HG03175 (cell line): ENCODE data around the gene CCDC178.

Source experiments
- ATAC-seq: cut with Tn5 transposase; IDR thresholded peaks from one replicate; pipeline ENCODE4 v1.9.1; 2021; ENCODE audit warnings: mild to moderate bottlenecking, moderate library complexity; ENCODE audit not compliant: unreplicated experiment

CCDC178 gene

DNA sequence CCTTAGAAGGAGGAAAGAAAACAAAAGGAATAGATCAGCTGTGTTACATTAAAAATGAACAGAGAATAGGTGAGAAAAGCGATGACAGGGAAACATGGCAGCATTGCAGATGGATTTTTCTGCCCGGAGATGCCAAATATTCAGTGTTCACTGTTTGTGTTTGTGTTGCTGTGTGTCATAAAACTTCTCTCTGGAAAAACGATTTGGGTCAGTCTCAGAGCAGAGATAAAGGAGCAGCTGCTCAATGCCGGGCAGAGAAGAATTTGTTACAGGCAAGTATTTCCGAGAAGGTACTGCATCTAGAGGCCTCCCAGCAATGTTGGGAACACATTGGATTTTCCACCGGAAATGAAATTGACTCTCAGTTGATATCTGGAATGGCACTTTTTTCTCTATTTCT, 511.3 kb downstream of the CCDC178 start:
- no peak for ATAC-seq

DNA sequence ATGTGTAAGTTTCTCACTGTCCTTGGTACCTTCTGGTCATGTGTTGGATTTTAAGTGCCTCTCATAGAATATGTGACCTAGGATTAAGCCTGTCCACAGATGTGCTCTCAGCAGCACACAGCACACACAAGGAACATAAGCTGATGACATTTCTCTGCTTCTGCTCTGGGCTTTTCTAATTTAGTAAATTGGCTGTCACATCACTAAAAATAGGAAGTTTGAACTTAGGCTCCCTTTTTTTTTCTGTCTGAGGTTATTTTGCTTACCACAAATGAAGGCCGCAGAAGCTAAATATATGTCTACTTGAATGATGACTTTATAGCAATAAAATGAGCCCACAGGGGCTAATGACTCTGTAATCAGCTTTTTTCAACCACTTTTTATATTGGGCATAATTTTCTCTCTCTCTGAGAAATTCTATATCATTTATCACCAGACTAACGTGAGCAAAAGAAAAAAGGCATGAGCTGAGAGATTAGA, 517.5 kb downstream of the CCDC178 start:
- no peak for ATAC-seq

DNA sequence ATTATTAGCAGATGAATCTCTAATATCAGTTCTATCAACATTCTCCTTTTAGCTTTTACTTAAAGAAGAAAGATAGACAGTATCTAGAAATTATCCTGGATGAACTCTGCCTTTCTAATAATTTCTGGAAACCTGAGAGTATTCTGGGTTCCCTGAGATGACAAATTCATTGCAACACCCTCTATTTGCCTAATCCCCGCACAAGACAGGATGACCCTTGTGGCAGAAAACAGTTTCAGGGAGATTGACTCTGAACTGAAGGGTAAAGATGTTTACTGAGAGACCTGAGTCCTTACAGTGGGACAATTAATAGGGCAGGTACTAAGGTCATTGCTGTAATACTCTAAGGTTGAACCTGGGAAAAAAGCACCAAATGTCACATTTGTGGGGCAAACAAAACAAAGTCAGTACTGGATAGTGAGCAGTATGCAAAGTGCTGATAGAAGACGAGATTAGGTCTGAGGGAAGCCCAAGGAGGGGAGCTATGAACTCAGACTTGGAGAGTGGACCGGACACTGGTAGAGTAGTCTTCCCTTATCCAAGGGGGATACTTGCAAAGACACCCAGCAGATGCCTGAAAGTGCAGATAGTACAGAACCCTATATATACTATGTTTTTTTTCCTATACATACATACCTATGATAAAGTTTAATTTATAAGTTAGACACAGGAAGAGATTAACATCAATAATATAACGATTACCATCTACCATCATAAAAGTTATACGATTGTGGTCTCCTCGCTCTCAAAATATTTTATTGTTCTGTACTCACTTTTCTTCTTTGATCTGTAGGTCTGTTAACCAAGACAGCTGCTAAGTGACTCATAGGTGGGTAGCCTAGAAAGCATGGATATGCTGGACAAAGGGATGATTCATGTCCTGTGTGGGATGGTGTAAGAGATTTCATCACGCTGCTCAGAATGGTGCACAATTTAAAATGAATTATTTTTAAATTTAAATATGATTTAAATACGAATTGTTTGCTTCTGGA, 519.4 kb downstream of the CCDC178 start:
- ATAC-seq = no peak

DNA sequence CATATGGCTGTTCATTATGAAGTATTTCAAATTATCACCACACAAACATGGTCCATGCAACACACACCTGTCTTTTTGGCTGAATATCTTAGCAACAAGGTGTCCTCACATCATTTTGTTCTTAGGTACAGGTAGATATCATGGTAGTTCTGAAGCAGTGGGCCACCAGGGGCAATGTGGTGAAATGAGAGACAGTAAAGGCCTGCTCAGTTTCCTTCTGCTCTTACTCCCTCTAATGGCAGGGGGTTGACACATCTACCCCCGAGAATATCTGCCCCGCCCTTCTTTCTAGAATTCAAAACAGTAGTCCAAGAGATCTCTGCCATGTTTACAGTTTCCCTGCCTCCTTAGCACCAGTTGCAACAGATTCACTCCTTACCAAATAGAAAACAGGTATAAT, 520.7 kb downstream of the CCDC178 start:
- ATAC-seq = peak; percentile 97

DNA sequence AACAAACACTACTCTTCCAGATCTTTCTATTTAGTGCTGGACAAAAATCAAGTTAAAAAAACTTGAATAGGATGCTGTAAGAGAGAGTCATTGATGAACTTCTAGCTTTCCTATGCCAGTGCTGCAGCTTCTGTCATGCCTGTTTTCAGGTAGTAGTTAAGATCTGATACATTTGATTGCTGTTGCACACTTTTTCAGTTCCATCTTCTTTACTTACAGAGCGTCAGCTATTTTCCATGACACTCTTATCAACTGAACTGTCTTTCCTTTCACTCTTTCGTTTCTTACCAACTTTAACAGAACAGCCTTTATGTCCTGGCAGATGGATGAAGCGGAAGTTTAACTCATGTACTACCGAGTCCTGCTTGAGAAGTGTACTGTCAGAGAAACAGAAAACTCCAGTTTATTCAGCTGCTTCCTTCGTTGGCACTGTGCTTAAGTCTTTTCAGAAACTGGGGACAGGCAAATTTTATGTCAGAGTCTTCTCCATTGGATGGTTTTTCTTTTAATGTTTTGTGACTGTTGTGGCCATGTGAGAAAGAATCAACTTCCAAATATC, 521.8 kb downstream of the CCDC178 start:
- ATAC-seq = no peak

DNA sequence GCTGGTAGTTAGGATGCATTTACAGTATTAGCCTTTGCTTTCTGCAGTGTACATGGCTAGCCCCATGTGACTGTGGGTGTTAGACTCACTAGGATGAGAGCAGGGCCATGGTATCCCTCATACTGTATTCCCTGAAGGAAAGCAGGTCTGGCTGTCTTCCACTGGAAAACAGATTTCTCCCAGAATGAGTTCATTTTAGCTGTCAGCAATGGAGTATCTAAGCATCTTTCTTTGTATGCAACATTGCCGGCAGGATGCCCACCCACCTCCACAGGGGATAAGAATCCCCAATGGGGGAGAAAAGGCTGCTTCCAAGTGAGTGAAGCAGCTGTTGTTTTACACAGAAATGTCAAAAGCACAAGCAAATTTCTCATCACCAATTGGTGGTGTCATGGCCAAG, 525.0 kb downstream of the CCDC178 start:
- ATAC-seq = no peak

DNA sequence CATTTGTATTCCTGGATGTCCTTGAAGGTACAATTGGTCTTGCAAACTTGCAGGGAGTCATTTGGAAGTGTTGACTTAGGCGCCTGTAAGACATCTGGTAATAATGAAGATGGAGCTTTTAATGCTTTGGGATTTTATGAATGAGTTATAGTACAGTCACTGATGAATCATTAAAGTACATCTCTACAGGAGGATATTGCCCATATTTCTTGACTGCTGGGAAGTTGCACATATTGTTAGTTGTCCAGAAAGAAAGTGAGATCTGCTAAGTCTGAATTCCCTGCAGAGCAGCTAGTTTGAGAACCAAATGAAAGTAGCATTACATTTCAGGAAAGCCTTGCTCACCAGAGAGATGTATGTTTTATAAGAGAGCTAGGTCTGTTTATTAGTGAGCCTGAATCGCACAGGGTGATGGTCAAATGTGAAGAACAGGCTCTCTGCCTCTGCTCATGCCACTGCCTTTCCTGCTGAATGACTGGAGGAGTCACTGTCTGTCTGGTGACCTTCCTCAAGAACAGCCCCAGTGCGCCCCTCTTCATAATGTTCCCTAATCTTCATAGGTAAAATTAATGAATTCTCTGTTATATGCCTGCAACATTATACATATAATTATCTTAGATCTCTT, 528.7 kb downstream of the CCDC178 start:
- no peak for ATAC-seq

DNA sequence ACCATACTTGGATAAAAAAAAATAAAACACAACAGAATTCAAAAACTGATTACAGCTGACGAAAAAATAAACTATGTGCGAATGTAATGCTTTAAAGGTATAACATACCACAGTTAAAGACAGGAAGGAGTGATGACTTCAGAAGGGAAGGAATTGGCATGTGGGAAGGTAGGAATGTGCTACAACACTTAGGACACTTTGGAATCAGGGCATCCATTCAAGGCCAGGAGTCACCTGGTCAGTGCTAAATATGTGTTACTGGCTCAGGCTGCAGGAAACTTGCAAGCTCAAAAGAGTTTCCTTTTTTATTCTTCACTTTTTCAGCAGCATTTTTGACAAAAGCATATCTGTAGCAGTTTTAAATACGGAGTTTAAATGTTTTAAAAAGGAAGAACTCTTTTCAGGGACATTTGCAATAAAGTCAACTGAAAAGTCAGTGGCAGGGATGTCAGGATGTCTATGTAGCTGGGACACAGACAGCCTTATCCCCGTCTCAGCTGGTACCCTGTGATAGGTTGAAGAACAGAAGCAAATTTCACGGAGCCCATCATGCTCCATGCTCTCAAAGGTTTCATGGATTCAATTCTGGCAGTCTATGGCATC, 529.7 kb downstream of the CCDC178 start:
- ATAC-seq = no peak

DNA sequence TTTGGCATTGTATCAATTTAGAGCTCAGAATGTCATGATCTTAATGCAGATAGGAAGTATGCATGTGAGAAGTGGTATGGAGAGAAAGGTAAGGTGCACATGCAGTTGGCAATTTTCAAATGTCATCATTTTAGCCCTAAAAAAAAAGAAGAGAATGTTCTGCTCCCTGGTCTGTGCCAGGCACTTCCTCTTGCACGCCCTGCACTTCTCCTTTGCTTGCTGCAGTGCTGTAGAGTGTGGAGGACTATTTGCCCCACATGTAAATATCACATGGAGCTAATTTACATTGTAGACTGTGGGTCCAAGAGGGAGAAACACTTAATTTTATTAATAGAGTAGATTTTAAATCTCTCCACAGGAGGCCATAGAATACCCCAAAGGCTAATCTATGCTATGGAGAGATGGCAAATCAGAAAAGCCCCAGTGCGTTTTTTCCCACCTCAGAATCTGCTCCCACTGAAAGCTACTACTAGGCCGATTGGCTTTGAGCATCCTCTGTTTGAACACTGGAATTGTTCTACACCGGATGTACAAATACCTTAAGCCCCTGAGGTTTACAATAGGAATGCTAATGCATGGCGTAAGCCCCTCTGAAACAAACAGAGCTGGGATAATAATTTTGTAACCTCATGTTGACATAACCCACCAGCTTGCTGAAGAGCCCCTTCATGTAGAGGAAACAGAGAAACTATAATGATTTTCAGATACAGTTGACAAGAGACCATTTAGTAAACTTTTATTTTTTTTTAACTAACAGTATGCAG, 530.5 kb downstream of the CCDC178 start:
- ATAC-seq = no peak

DNA sequence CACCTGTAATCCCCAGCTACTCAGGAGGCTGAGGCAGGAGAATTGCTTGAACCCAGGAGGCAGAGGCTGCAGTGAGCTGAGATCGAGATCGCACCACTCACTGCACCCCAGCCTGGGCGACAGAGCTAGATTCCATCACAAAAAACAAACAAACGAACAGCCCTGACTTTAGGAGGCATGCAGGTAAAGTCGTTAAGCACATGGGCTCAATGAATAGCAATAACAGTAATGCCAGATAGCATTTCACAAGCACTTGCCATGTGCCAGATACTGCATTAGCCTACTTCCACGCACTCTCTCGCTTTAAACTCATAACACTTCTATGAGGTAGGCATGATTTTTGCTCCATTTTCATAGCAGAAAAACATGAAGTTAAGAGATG, 532.1 kb downstream of the CCDC178 start:
- no peak for ATAC-seq

DNA sequence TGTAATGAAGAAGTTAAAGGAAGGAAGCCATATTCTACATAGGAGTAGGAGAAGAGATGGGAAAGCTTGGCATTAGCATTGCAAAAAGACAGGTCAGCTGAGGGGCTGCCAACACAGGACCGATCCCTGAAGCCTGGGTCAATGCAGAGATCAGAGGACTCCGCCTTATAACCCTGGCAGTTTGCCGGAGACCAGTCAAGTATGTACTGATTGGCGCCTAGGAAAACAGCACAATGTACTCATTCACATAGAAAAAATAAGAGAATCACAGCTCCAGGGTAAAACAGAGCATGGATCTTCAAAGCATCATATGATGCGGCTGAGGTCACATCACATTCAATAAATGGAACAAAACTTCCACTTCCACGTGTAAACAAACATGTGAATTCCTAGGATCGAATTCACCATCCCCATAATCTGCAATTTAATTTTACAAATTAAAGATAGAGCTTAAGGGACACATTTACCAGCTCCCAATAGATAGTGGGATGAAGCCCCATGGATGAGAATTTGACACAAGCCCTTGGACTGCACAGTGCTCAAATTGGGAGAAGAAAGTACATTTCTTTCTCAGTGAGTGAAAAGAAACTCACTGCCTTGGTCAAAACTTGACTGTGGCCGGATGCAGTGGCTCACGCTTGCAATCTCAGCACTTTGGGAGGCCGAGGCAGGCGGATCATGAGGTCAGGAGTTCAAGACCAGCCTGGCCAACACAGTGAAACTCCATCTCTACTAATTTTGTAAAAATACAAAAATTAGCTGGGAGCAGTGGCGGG, 532.7 kb downstream of the CCDC178 start:
- ATAC-seq = no peak

DNA sequence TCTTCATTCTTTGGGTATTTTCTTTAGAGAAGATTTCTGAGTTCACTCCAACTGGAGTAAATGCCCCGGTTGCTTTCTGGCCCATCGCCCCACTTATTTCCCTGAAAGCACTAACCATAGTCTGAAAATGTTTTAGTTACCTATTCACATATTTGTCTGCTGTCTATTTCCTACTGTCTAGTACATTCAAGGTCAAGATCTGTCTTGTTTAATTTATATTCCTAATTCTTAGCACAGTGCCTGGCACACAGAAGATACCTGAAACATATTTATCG, 533.3 kb downstream of the CCDC178 start:
- ATAC-seq = no peak

DNA sequence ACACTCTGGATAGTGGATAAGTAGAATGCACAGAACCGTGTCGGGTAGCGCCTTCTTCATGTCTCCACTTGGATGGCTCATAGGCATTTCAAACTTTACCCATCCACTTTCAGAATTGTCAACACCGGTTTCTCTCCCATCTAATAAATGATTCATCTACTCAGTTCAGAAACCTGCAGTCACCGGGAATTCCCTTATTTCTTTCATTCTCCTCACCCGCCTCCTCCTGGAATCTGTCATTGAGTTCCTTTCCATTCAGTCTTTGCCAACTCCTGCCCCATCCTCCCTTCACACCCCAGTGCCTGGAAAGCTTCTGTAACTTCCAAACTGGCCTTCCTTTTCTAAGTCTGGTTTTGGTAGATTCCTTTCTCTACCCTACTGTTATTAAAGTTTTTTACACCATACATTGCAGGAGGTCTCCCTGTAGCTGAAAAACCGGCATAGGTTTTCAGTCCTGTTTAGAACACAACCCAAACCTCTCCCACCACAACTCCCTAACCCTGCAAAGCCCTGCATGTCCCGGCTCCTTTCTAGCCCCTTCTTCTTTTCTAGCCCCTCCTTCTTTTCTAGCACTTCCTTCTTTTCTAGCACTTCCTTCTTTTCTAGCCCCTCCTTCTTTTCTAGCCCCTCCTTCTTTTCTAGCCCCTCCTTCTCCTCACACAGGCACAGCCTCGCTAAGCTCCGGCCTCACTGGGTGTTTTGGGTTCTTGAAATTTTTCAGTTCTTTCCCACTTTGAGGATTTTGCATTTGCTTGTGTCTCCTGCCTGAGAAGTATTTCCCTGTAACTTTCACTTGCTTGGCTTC, 533.8 kb downstream of the CCDC178 start:
- no peak for ATAC-seq

DNA sequence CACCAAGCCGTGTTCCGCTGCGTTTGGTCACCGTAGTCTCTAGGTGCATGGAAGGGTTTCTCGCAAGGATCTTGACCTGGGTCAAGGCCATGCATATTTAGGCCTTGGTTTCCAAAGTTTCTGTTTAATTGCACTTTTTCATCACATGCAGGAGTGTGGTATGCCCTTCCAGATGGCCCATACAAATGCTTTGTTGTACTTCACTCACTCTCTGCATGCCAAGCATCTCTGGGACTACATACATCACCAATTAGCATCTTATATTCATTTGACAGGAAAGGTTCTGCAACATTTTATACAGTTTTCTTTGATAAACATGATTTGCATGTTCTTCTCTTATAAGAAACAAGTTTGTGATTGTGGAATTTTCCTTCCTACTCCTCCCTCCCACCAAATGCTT, 534.9 kb downstream of the CCDC178 start:
- no peak for ATAC-seq

DNA sequence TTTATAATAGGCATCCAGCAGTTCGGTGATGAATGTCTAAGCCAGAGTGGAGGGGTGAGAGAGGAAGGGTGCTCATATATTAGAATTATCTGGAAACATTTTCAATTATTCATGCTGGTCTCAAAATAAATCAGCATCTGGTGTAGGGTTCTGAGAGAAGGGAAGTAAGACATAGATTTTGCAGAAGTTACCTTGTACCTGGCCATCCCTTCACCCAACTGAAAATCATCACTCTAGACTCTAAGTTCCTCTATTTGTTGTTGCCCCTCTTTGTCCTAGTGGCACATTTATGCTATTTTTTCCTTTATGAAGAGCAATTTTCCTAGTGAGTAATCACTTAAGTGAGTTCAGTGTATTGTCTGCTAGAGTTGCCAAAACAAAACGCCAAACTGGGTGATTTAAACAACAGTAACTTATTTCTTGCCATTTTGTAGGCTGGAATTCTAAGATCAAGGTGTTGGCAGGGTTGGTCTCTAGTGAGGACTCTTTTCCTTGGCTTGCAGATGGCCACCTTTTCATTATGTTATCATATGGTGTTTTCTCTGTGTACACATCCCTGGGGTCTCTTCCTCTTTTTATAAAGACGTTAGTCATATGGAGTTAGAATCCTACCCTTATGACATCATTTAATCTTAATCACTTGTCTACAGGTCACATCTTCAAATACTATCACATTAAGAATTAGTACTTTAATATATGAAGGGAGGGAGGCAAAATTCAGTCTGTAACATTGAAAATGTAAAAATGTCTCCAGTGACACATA, 537.8 kb downstream of the CCDC178 start:
- ATAC-seq = no peak

DNA sequence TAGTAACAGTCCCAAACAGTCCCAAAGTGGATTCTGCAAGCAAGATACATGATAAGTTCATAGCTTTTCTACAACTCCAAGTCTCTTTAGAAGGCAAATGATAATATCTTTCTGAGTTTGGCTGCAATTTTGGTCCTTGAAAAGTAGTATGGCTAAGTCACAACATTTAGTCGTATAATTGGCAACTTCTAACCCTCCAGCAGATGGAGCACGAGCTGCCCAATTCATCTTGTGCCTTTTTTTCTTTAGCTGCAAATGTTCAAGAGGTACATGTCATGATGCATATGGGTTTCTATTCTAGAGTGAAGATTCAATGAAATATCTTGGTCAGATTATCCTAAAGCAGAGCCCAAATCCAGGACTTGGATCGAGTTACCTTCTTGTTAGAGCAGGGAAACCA, 540.7 kb downstream of the CCDC178 start:
- no peak for ATAC-seq

DNA sequence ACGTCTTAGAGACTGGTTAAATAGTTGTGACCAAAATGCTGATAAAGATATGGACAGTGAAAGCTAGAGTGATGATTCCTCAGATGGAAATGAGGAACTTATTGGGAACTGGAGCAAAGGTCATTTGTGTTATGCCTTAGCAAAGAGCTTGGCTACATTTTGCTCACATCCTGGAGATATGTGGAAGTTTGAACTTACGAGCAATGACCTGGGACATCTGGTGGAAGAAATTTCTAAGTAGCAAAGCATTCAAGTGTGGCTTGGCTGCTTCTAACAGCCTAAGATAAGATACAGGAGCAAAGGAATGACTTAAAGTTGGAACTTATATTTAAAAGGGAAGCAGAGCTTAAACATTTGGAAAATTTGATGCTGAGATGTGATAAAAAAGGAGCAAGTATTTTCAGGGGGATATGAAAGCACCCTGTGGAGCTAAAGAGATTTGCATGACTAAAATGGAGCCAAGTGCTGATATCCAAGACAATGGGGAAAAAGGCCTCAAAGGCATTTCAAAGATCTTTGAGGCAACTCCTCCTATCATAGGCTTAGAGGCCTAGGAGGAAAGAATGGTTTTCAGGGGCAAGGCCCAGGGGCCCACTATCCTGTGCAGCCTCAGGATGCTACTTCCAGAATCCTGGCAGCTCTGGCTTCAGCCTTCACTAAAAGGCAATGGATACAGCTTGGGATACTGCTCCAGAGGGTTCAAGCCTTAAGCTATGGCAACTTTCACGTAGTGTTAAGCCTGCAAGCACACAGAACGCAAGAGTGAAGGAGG, 543.6 kb downstream of the CCDC178 start:
- no peak for ATAC-seq

DNA sequence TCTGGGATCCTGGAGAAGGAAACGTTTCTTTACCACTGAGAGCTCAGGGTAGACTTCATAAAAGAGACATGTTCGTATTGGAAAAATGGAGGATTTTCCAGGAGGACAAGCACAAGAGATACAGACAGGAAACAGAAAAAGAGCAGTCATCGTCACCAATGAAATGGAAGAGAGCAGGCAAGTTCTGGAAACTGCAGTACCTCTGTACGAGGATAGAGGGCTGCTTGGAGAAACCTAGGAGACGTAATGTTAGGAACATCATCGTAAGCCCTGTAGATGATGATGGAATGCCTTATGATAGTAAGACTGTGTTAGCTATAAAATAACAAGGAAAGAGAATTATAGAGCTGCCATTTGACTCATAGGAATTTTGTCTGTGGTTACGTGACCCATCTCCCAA, 546.6 kb downstream of the CCDC178 start:
- no peak for ATAC-seq
